Measurements from ENCODE around the gene HOXA4.

Gene HOXA4

GRCh38 chr7:27102581-27103442 lies 27.7 kb downstream of the HOXA4 start, which contains the start of gene HOXA2:
Gene HOXA2, minus strand, starts transcription at chr7:27102683. Its CDS starts 183 bp downstream, at chr7:27102500.
- DNase-seq, result no peak

GRCh38 chr7:27101957-27102580 lies 28.5 kb downstream of the HOXA4 start:
- DNase-seq, result no peak

DNA sequence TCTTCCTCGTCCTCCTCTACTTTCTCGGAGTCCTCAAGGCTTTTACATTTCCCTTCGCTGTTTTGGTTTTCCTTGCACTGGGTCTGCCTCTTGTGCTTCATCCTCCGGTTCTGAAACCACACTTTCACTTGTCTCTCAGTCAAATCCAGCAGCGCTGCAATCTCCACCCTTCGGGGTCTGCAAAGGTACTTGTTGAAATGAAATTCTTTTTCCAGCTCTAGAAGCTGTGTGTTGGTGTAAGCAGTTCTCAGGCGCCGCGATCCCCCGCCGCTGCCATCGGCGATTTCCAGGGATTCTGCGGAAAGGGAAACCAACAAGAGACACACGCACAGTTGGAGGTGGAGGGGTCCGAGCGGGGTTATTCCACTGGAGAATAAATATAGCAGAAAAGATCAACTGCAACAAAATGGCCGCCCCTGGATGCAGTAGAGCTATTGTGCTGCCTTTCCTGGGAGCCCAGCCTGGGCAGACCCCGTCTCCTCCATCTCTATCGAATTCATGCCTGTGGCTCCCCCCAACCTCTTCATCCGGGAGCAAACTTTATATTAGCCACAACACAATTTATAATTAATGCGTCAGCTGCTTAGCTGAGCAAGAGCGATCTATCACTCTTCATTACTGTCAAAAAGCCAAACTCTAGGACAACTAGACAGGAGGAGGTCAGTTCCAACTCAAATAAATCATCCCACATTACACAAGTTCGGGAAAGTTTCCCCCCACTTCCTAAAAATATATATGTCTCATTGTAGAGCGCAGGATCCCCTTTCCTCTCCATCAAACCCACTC lies 29.2 kb downstream of the HOXA4 start:
- no peak for DNase-seq

GRCh38 chr7:27100694-27101170 lies 29.8 kb downstream of the HOXA4 start:
- DNase-seq, result no peak

DNA sequence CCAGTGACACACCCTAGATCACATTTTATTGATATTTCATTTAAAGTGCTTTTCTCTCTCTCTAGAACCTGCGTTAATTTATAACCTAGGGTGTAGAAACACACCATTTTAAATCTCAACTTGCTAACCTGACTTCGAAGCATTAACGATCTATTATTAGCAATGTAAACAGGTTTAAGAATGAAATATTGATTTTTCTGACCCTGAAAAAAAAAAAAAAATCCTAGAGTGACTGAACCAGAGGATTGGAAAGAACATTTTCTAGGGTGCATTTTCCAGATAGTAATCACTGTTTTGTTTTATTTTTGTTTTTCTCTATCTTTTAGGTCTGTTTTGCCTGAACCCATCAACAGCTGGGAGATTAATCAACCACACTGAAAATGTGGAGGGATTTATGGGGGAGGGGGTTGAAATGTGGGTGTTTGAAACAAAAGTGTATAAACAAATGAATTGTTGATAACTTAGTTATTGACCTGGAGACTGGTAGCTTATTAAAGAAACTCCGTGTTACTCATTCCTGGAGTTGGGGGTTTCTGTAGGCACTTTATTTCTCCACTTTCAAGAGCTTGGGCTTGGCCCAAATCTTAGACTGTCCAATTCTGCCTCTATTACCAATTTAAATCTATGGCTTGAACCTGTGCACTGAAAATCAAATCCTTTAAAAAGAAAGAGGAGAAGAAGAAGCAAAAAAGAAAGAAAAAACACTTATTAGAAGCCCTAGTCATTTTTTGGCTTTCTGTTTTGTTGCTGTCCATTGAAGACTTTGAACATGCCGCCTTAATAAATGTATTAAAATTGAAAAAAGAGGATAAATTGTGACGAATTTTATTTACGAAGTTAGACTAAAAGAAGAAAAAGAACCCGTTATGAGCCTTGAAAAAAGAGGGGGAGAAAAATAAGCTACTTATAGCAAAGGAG lies 30.8 kb downstream of the HOXA4 start:
- no peak for DNase-seq

DNA sequence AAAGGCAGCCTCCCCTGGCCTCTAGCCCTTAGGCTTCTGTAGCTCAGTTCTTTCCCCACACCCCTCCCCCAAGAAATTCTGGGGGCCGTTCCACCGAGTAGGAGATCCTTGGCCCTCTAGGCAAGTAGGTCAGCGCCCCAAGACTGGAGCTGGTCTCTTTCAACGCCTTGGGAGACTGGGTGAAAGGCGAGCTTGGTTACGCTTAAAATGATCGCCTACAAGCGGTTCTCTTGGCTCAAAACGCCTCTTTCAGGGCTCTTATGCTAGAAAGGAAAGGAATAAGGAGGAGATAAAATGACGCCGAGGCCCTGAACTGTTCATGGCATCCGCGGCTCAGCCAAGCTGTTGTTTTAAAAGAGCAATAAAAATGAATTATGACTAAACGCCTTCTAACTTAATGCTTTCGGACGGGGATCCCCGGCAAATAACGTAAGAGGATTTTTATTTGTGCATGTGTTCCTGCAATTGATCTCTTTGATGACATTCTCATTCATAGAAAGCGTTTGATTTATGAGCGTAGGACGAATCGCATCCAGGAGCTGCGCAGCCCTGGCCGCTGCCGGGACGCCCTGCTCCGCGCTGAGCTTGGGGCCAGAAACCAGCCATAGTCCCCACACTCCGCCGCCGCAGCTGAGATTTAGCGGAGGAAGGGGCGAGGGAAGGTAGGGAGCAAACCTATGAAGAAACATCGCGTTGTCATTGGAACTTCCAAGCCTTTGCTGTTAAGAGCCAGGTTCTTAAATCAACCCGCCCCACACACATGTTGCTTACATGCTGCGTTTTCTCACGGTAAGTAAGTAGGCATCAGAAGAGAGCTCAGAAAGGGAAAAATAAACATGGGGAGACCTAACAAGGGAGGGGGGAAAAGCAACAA lies 31.7 kb downstream of the HOXA4 start:
- peak; percentile 68 to 83 (median 75) for DNase-seq

DNA sequence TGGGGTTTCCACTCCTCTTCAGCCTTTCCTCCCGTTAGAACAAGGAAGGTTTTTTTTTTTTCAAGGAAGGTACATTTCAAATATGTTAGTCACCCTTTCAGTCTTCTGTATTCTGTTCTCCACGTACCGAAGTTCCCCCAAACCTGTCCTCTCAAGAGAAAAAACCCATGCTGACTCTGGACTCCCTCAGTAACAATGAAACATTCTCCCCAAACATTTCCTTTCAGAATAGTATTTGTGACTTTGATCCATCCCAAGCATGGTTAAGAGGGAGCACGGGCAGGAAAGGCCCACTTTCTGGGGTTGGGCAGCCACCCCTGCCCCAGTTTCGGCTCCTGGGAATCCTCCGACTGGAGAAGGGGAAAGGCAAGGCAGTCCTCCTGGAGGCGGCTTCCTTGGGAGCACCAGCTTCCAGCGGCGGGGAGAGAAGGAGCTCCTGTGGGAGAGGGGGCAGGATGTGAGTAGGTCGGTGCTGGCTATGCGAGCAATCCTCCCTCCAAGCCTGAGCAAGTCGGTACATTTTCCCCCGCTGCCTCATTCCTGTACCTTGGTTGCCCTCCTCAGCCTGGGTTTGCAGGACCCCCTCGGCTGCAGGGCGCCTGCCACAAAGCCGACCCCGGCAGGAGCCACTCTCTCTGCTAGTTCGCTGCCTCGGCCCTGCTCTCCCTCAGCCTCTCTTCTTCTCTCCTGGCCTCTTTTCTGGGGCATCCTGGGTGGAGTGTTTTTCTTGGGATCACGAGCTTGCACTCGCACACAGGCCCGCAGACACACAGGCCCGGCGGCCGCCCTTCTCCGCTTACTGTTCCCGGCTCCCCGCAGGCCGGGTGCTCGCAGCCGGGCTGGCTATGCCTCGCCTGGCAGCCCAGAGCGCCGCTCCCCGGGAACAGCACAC lies 32.6 kb downstream of the HOXA4 start:
- peak in 1 of 3 experiments; percentile 46 for DNase-seq

GRCh38 chr7:27096768-27097514 lies 33.6 kb downstream of the HOXA4 start:
- peak in 2 of 3 experiments; percentile 81 to 85 for DNase-seq

GRCh38 chr7:27095897-27096767 lies 34.4 kb downstream of the HOXA4 start, which contains the start of gene HOXA1:
Gene HOXA1, minus strand, starts transcription at chr7:27096000. Its CDS starts 88 bp downstream, at chr7:27095912.
- peak; percentile 91 to 96 (median 95) for DNase-seq

- no peak for DNase-seq
These were observed 35.3 kb downstream of the HOXA4 start for GRCh38 chr7:27095050-27095896.

- DNase-seq, result no peak
These were observed 36.1 kb downstream of the HOXA4 start for GRCh38 chr7:27094304-27095049.

- DNase-seq, result no peak
These were observed 37.2 kb downstream of the HOXA4 start for GRCh38 chr7:27093184-27093895.

GRCh38 chr7:27092819-27093110 lies 37.8 kb downstream of the HOXA4 start:
- DNase-seq, result no peak

- DNase-seq, result no peak
These were observed 38.4 kb downstream of the HOXA4 start for GRCh38 chr7:27091941-27092818.

DNA sequence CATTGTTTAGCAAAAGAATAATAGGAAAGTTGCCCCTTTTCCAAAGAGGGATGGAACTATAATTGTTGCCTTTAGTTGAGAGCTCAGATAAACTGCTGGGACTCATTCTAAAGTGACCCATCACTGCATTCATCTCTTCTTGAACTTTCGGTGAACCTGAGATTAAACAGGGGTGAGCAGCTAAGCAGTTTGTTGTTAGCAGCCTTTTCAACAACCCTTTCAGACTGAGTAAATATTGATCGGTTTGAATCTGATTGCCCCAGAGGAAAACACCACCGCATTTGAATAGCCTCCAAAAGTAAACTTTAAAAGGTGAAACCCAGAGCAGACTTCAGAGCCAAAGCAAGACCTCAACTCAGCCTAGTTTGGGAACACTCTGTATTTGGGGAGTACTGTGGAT lies 39.5 kb downstream of the HOXA4 start:
- DNase-seq, result peak in 2 of 3 experiments; percentile 68

Measured in NCI-H1417 (cell line).